HEK293 (cell line): ENCODE data around the gene FERMT3.

Source experiments
- CTCF ChIA-PET: fragments of 350-600 bp; formaldehyde crosslinking; extraction: SDS; loops from one replicate; lab custom pipeline; 2021; ENCODE audit warnings: antibody characterized with exemption; lab: Yijun Ruan, JAX
- POLR2A ChIA-PET: fragments of 300-600 bp; formaldehyde crosslinking; extraction: SDS; loops from one replicate; lab custom pipeline; 2020; ENCODE audit warnings: antibody characterized with exemption, inconsistent platforms; lab: Yijun Ruan, JAX
- H3K27ac ChIP-seq: fragments of 200-500 bp; sonication (Bioruptor generic); 2 replicates; pipeline ENCODE4 v1.5.1; 2014; ENCODE audit warnings: low read depth, low read length, control low read depth, inconsistent platforms; ENCODE audit errors: extremely low read depth
- H3K36me3 ChIP-seq, 2 experiments: fragments of 200-500 bp in 1 of 2; sonication (Bioruptor generic) in 1 of 2; 1 replicate in 1 of 2; 2 replicates in 1 of 2; pipeline ENCODE4 v1.5.1; 2014 to 2017; ENCODE audit warnings: inconsistent platforms in 2 of 2, low read length in 2 of 2; ENCODE audit not compliant: control insufficient read depth in 2 of 2, insufficient read depth in 1 of 2
- H3K4me1 ChIP-seq: fragments of 200-500 bp; sonication (Bioruptor generic); 2 replicates; pipeline ENCODE4 v1.5.1; 2014; ENCODE audit warnings: mild to moderate bottlenecking, low read length, inconsistent platforms; ENCODE audit not compliant: control insufficient read depth, insufficient read depth
- H3K4me3 ChIP-seq: 2 replicates; pipeline ENCODE4 v1.5.1; 2011; ENCODE audit warnings: low read depth, mild to moderate bottlenecking, control low read depth, low read length, moderate library complexity
- H3K9me3 ChIP-seq: fragments of 200-500 bp; sonication (Bioruptor generic); 2 replicates; pipeline ENCODE4 v1.5.1; 2014; ENCODE audit warnings: low read depth, low read length, inconsistent platforms; ENCODE audit not compliant: control insufficient read depth, insufficient read depth
- GFI1B ChIP-seq: fragments of 450-650 bp; formaldehyde crosslinking; IDR thresholded peaks from 2 replicates; pipeline ENCODE4 v1.5.1; 2016; ENCODE audit warnings: missing biosample characterization, missing genetic modification characterization
- KLF8 ChIP-seq: fragments of 450-650 bp; formaldehyde crosslinking; IDR thresholded peaks from 2 replicates; pipeline ENCODE4 v1.5.1; 2016; ENCODE audit warnings: missing biosample characterization, missing genetic modification characterization
- SP2 ChIP-seq: fragments of 450-650 bp; formaldehyde crosslinking; IDR thresholded peaks from 2 replicates; pipeline ENCODE4 v1.5.1; 2016; ENCODE audit warnings: missing biosample characterization, missing genetic modification characterization
- ZBTB49 ChIP-seq: fragments of 450-650 bp; formaldehyde crosslinking; IDR thresholded peaks from 2 replicates; pipeline ENCODE4 v1.5.1; 2016; ENCODE audit warnings: missing biosample characterization, missing genetic modification characterization, low read depth
- ZFP41 ChIP-seq: fragments of 450-650 bp; formaldehyde crosslinking; IDR thresholded peaks from 2 replicates; pipeline ENCODE4 v1.5.1; 2016; ENCODE audit warnings: missing biosample characterization, missing genetic modification characterization, borderline replicate concordance
- ZNF133 ChIP-seq: fragments of 450-650 bp; formaldehyde crosslinking; IDR thresholded peaks from 2 replicates; pipeline ENCODE4 v1.5.1; 2016; ENCODE audit warnings: missing biosample characterization, missing genetic modification characterization
- ZNF140 ChIP-seq: fragments of 450-650 bp; formaldehyde crosslinking; IDR thresholded peaks from 2 replicates; pipeline ENCODE4 v1.5.1; 2016; ENCODE audit warnings: missing biosample characterization, missing genetic modification characterization
- ZNF2 ChIP-seq: fragments of 450-650 bp; formaldehyde crosslinking; IDR thresholded peaks from 2 replicates; pipeline ENCODE4 v1.5.1; 2016; ENCODE audit warnings: missing biosample characterization, missing genetic modification characterization
- ZNF24 ChIP-seq: fragments of 450-650 bp; formaldehyde crosslinking; IDR thresholded peaks from 2 replicates; pipeline ENCODE4 v1.5.1; 2016; ENCODE audit warnings: missing biosample characterization, missing genetic modification characterization
- ZNF266 ChIP-seq: fragments of 450-650 bp; formaldehyde crosslinking; IDR thresholded peaks from 2 replicates; pipeline ENCODE4 v1.5.1; 2016; ENCODE audit warnings: missing biosample characterization, missing genetic modification characterization, low read depth
- ZNF513 ChIP-seq: fragments of 450-650 bp; IDR thresholded peaks from 2 replicates; pipeline ENCODE4 v1.5.1; 2018; ENCODE audit warnings: missing biosample characterization, missing genetic modification characterization
- ZNF621 ChIP-seq: fragments of 450-650 bp; formaldehyde crosslinking; IDR thresholded peaks from 2 replicates; pipeline ENCODE4 v1.5.1; 2017; ENCODE audit warnings: missing biosample characterization, missing genetic modification characterization
- ZNF677 ChIP-seq: fragments of 450-650 bp; IDR thresholded peaks from 2 replicates; pipeline ENCODE4 v1.5.0; 2018; ENCODE audit warnings: missing biosample characterization, mild to moderate bottlenecking, missing genetic modification characterization, moderate library complexity
- ZNF747 ChIP-seq: fragments of 450-650 bp; formaldehyde crosslinking; IDR thresholded peaks from 2 replicates; pipeline ENCODE4 v1.5.1; 2016; ENCODE audit warnings: missing biosample characterization, missing genetic modification characterization
- ZNF792 ChIP-seq: fragments of 450-650 bp; formaldehyde crosslinking; IDR thresholded peaks from 2 replicates; pipeline ENCODE4 v1.5.1; 2016; ENCODE audit warnings: missing biosample characterization, missing genetic modification characterization
- ZSCAN18 ChIP-seq: fragments of 450-650 bp; formaldehyde crosslinking; IDR thresholded peaks from 2 replicates; pipeline ENCODE4 v1.5.1; 2016; ENCODE audit warnings: missing biosample characterization, missing genetic modification characterization
- TF ChIP-seq, protein P1 (sequence below): fragments of 450-650 bp; formaldehyde crosslinking; IDR thresholded peaks from 2 replicates; pipeline ENCODE4 v1.5.1; 2016; ENCODE audit warnings: missing biosample characterization, missing genetic modification characterization
- TF ChIP-seq, protein P2 (sequence below): IDR thresholded peaks from 2 replicates; pipeline ENCODE4 v1.6.1; 2011; ENCODE audit warnings: mild to moderate bottlenecking, low read depth, low read length, borderline replicate concordance
- TF ChIP-seq, protein P3 (sequence below): fragments of 450-650 bp; formaldehyde crosslinking; IDR thresholded peaks from 2 replicates; pipeline ENCODE4 v1.5.1; 2016; ENCODE audit warnings: missing biosample characterization, missing genetic modification characterization

The FERMT3 gene

DNA sequence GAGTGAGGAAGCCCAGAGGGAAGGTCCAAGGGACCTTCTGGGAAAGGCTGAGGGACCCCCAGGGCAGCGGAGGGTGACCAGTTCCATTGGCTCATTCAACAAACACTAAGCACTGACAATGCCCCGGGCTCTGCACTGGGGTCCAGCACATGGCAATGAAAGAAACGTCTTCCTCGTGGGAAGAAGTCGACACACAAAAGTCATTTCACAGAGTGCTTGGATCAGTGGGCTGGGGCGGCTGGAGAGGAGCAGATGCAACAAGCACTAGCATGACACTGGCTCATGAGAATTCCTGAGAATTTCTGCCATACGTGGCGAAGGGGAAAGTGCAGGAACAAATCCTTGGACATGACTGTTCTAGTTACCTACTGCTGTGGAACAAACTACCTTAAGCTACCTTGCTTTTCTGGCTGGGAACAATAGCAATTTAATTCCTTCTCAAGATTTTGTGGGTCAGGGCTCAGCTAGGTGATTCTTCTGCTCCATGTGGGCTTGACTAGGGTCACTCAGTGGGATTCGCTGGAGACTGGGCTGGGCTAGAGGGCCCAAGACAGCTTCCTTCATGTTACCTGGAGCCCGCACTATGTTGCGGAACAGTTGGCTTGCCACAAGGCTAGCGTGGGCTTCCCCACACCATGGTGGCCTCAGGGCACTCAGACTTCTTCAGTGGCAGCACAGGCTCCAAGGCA, 27.4 kb upstream of the FERMT3 start (continued):
- TF ChIP-seq ZBTB49 (tag by site-specific recombination): no peak
- TF ChIP-seq ZFP41: no peak
- TF ChIP-seq, protein P1, sequence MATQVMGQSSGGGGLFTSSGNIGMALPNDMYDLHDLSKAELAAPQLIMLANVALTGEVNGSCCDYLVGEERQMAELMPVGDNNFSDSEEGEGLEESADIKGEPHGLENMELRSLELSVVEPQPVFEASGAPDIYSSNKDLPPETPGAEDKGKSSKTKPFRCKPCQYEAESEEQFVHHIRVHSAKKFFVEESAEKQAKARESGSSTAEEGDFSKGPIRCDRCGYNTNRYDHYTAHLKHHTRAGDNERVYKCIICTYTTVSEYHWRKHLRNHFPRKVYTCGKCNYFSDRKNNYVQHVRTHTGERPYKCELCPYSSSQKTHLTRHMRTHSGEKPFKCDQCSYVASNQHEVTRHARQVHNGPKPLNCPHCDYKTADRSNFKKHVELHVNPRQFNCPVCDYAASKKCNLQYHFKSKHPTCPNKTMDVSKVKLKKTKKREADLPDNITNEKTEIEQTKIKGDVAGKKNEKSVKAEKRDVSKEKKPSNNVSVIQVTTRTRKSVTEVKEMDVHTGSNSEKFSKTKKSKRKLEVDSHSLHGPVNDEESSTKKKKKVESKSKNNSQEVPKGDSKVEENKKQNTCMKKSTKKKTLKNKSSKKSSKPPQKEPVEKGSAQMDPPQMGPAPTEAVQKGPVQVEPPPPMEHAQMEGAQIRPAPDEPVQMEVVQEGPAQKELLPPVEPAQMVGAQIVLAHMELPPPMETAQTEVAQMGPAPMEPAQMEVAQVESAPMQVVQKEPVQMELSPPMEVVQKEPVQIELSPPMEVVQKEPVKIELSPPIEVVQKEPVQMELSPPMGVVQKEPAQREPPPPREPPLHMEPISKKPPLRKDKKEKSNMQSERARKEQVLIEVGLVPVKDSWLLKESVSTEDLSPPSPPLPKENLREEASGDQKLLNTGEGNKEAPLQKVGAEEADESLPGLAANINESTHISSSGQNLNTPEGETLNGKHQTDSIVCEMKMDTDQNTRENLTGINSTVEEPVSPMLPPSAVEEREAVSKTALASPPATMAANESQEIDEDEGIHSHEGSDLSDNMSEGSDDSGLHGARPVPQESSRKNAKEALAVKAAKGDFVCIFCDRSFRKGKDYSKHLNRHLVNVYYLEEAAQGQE (tag by site-specific recombination): no peak
- TF ChIP-seq, protein P2, sequence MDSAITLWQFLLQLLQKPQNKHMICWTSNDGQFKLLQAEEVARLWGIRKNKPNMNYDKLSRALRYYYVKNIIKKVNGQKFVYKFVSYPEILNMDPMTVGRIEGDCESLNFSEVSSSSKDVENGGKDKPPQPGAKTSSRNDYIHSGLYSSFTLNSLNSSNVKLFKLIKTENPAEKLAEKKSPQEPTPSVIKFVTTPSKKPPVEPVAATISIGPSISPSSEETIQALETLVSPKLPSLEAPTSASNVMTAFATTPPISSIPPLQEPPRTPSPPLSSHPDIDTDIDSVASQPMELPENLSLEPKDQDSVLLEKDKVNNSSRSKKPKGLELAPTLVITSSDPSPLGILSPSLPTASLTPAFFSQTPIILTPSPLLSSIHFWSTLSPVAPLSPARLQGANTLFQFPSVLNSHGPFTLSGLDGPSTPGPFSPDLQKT: no peak
- no peak for TF ChIP-seq ZNF266
- no peak for TF ChIP-seq ZNF513 (tag by site-specific recombination)
- TF ChIP-seq GFI1B (tag by site-specific recombination): no peak
- no peak for TF ChIP-seq ZNF621 (tag by site-specific recombination)
- TF ChIP-seq, protein P3, sequence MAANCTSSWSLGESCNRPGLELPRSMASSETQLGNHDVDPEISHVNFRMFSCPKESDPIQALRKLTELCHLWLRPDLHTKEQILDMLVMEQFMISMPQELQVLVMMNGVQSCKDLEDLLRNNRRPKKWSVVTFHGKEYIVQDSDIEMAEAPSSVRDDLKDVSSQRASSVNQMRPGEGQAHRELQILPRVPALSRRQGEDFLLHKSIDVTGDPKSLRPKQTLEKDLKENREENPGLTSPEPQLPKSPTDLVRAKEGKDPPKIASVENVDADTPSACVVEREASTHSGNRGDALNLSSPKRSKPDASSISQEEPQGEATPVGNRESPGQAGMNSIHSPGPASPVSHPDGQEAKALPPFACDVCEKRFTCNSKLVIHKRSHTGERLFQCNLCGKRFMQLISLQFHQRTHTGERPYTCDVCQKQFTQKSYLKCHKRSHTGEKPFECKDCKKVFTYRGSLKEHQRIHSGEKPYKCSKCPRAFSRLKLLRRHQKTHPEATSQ (tag by site-specific recombination): no peak

GRCh38 chr11:64180891-64181290, 25.6 kb upstream of the FERMT3 start:
- TF ChIP-seq ZNF133 (tag by site-specific recombination) (no peak), KLF8 (tag by site-specific recombination) (no peak), ZNF747 (tag by site-specific recombination) (no peak), ZNF2 (no peak), SP2 (tag by site-specific recombination) (no peak), ZNF677 (tag by site-specific recombination) (no peak), ZNF24 (tag by site-specific recombination) (no peak), ZSCAN18 (tag by site-specific recombination) (no peak), ZNF792 (tag by site-specific recombination) (no peak), ZNF140 (tag by site-specific recombination) (no peak)
- POLR2A ChIA-PET: interaction anchor here (1.0 to 1.5 kb wide), 5 partner anchors 17 to 137 kb away, joined by 3 to 8 read pairs (median 5); partner anchors contain the start of genes FKBP2, NUDT22, PPP1R14B and PRDX5
- H3K27ac ChIP-seq: no peak overlapping the region

More at GRCh38 chr11:64180891-64181290, 25.6 kb upstream of the FERMT3 start:
- Histone ChIP-seq H3K4me1 (no peaks in the 10 kb centered on the region), H3K4me3 (no peak overlapping the region), H3K36me3 (peaks cover 0 to 16% of the 10 kb centered on the region in 2 experiments; a peak in 1 of 3 replicates), H3K9me3 (no peaks in the 10 kb centered on the region)
- CTCF ChIA-PET: interaction anchor here (0.7 kb wide), 1 partner anchor 143 kb away, joined by 3 read pairs; no protein-coding TSS in a partner anchor
